GM13976 (cell line): ENCODE data around the gene SYK.

Experiments
- DNase-seq: peaks from one replicate; pipeline ENCODE4 v3.0.0; 2012; ENCODE audit warnings: low spot score
- in situ Hi-C: fragments of 300-500 bp; cut with MboI; formaldehyde crosslinking; loops from one replicate; pipeline ENCODE4 v1.12.0; 2022; ENCODE audit warnings: low sequenced_read_pairs, mixed read lengths, inconsistent platforms; ENCODE audit not compliant: unreplicated experiment
- TF ChIP-seq, protein P1 (sequence below): IDR thresholded peaks from 2 replicates; pipeline ENCODE4 v1.5.1; 2012; ENCODE audit warnings: borderline replicate concordance, mild to moderate bottlenecking; ENCODE audit not compliant: insufficient read depth; ENCODE audit errors: extremely low read depth, missing control alignments, control extremely low read depth

SYK gene

DNA sequence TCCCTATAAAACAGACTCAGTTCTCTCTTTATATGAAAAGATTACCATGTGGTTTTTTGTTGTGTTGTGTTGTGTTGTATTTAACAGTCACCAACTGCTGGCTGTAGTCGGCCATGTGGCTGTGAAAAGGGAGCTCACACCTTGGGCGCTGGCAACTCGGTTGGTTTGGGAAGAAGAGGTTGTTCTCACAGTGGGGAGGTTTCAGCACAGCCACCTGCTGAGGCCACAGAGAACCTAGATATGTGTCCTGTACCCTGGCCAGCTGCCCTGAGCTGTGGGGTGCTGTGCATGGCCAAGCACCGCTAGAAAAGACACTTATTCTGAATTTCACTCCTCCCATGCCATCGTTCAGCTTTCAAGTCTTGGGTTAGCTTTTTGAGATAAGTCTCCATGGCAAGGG, 58.8 kb downstream of the SYK start:
- no peak for DNase-seq
- TF ChIP-seq, protein P1, sequence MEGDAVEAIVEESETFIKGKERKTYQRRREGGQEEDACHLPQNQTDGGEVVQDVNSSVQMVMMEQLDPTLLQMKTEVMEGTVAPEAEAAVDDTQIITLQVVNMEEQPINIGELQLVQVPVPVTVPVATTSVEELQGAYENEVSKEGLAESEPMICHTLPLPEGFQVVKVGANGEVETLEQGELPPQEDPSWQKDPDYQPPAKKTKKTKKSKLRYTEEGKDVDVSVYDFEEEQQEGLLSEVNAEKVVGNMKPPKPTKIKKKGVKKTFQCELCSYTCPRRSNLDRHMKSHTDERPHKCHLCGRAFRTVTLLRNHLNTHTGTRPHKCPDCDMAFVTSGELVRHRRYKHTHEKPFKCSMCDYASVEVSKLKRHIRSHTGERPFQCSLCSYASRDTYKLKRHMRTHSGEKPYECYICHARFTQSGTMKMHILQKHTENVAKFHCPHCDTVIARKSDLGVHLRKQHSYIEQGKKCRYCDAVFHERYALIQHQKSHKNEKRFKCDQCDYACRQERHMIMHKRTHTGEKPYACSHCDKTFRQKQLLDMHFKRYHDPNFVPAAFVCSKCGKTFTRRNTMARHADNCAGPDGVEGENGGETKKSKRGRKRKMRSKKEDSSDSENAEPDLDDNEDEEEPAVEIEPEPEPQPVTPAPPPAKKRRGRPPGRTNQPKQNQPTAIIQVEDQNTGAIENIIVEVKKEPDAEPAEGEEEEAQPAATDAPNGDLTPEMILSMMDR: no peak
- in situ Hi-C loops: loop anchor here (25.0 kb wide), 2 partner anchors 623 to 723 kb away; no protein-coding TSS in a partner anchor

DNA sequence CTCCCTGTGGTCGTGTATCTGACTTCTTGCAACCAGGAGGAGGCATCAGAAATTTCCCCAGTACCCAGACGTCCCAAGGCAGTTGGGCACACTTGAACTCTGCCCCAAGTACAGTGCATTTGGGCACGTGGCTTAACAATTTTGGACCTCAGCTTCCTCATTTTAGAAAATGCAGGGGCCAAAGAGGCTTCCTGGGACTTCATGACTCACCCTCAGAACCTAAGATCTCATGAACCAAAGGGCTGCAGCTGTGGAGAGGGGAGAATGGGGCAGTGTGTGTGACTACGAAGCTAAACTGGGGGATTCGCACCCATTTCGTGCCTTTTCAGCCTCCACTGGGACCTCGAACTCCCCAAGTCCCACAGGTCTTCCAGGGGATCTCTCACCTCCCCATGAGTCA, 59.2 kb downstream of the SYK start:
- no peak for DNase-seq
- in situ Hi-C loops: loop anchor here (25.0 kb wide), 2 partner anchors 624 to 724 kb away; no protein-coding TSS in a partner anchor
- TF ChIP-seq, protein P1: no peak

DNA sequence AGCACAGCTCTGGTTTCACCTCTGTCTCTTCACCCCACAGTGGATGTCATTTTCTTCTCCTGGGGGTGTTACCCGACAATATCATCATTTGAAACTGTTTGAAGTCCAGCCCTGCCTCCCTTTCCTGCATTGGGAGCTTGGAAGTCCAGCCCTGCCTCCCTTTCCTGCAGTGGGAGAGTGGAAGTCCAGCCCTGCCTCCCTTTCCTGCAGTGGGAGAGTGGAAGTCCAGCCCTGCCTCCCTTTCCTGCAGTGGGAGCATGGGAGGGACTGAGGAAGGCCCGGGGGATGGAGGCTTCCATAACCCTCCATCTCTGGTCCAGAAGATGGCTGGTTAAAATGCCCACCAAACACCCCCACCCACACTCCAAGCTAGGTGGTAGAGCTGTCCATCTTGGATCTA, 59.8 kb downstream of the SYK start:
- in situ Hi-C loops: loop anchor here (25.0 kb wide), 2 partner anchors 624 to 724 kb away; no protein-coding TSS in a partner anchor
- no peak for DNase-seq
- TF ChIP-seq, protein P1: no peak

DNA sequence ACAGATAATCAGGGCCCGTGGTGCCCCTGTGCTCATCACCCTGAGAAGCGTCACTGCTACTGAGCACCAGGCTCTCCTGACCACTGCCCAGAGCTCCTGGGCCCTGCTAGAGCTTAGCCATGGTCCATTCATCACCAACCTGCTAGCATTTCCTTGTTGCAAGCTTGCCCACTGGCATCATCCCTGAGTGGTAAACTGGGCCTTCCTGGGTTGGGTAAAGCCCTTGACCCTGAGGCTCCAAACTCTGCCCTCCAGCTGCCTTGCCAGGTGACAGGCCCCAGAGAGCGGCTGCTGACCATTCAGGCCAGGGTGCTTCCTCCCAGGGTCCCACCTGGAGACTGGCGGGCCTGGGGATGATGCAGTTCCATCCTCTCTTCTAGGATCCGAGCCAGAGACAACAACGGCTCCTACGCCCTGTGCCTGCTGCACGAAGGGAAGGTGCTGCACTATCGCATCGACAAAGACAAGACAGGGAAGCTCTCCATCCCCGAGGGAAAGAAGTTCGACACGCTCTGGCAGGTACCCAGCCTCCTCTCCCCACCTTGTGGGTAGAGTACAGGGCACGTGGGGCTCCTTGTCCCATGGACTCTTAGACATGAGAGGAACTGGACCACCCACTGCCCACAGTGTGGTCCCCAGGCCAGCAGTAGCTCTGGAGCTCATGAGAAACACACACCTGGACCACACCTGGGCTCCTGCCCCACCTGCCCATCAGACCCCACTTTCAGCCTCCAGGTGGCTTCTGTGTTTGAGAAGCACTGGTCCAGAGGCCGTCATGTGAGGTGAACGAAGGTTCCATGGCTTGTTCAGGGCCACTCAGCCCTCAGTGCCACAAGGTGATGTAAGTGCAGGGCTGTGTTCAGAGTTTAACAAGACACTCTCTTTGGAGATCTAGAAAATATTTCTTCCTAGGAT, 60.5 kb downstream of the SYK start:
- in situ Hi-C loops: loop anchor here (25.0 kb wide), 2 partner anchors 625 to 725 kb away; no protein-coding TSS in a partner anchor
- TF ChIP-seq, protein P1: no peak
- DNase-seq: no peak

DNA sequence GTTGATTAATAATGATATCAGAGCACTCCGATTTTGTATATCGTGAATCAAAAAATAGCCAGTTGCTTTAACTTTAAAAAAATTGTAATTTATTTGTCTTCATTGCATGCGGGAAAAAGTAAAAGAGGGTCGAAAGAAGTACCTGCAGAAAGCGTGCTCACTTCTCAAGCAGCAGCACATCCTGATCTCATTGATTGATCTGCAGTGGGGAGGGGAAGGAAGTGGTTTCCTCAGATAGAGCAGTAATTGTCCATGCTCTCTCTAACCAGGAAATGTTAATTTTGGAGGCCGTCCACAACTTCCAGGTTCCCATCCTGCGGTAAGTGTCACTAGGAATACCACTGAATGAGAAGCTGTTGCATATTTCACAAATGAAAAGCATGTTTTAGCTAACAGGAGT, 63.2 kb downstream of the SYK start:
- in situ Hi-C loops: loop anchor here (25.0 kb wide), 2 partner anchors 627 to 727 kb away; no protein-coding TSS in a partner anchor
- TF ChIP-seq, protein P1: no peak
- DNase-seq: no peak

DNA sequence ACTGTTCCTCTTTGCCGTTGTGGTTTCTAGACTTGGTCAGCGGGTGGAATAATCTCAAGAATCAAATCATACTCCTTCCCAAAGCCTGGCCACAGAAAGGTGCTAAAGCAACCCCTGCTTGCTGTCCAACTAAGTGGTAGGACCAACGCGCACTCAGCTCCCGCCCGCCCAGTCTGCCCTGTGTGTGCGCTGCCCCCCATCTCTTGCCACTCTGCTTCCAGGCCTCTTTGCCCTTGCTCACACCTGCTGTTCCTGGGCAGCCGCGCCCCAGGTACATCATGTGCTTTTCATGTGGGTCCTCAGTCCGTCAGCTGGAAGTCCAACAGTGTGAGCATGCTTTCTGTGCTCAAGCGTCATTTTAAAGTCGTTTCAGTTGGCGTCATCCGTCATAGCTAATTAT, 65.5 kb downstream of the SYK start:
- in situ Hi-C loops: loop anchor here (25.0 kb wide), 2 partner anchors 630 to 730 kb away; no protein-coding TSS in a partner anchor
- TF ChIP-seq, protein P1: no peak
- DNase-seq: no peak
